Heart right ventricle (tissue), 16 donors: ENCODE measurements around the gene CRYBA4. TPM values are rescaled to one million over a fixed set of nuclear protein-coding genes. Genes with fewer than 3 reads are reported as not detected.

Experiments used
- ATAC-seq, 8 donors: fragments of 200-7000 bp; cut with Tn5 transposase; one replicate each; pipeline ENCODE4 v1.9.1; 2020; ENCODE audit warnings: mild to moderate bottlenecking in 8 of 8, moderate library complexity in 8 of 8, moderate number of reproducible peaks in 1 of 8
- DNase-seq, 2 donors: peaks; one replicate each; pipeline ENCODE4 v3.0.0-alpha.2; 2020
- H3K27ac ChIP-seq, 10 donors: fragments of 200-600 bp; sonication (generic) in 2 of 10; one replicate each; pipeline versions ENCODE4 v1.5.0 to v1.8.0; 2020 to 2022; ENCODE audit warnings: mild to moderate bottlenecking in 3 of 10
- H3K27me3 ChIP-seq, 7 donors: fragments of 200-600 bp; one replicate each; pipeline ENCODE4 v1.8.0; 2021 to 2022; ENCODE audit warnings: mild to moderate bottlenecking in 2 of 7
- H3K36me3 ChIP-seq, 9 donors: fragments of 200-600 bp; sonication (generic) in 1 of 9; one replicate each; pipeline versions ENCODE4 v1.5.0 to v1.8.0; 2020 to 2022; ENCODE audit warnings: mild to moderate bottlenecking in 2 of 9
- H3K4me1 ChIP-seq, 9 donors: fragments of 200-600 bp; sonication (generic) in 1 of 9; one replicate each; pipeline versions ENCODE4 v1.5.0 to v1.8.0; 2020 to 2022; ENCODE audit warnings: mild to moderate bottlenecking in 4 of 9
- H3K4me3 ChIP-seq, 10 donors: fragments of 200-600 bp; sonication (generic) in 2 of 10; one replicate each; pipeline versions ENCODE4 v1.5.0 to v1.8.0; 2020 to 2022; ENCODE audit warnings: mild to moderate bottlenecking in 7 of 10, moderate library complexity in 2 of 10
- H3K9me3 ChIP-seq, 11 donors: fragments of 200-600 bp in 10 of 11; sonication (generic) in 2 of 11; one replicate each; pipeline versions ENCODE4 v1.5.0 to v1.8.0; 2013 to 2022; ENCODE audit warnings: mild to moderate bottlenecking in 2 of 11, control low read depth in 1 of 11, moderate library complexity in 1 of 11
- WGBS, 2 donors: extraction: QIAGEN DNeasy Blood & Tissue Kit; methylation state at CpG; one replicate each; pipeline ENCODE4 v1.1.7; 2013; ENCODE audit warnings: inconsistent platforms in 1 of 2; 5-methylcytosine and 5-hydroxymethylcytosine counted together
- intact Hi-C, 10 donors: fragments of 100-400 bp; cut with DNase I; formaldehyde crosslinking; loops; one replicate each; pipeline versions ENCODE4 v1.11.1 to v1.14.2; 2022
- long read RNA-seq, 3 donors: library from polyadenylated mRNA; unstranded; transcript quantifications; one replicate each; pipeline ENCODE4 v2.0.0, GENCODE V29; 2020 to 2021
- polyA plus RNA-seq, 2 donors: library from polyadenylated mRNA; stranded (reverse); fragments of 200-250 nt; gene quantifications; one replicate each; pipeline ENCODE4 v1.2.3, GENCODE V29; 2013
- total RNA-seq, 10 donors: library from RNA; stranded (reverse); fragmentation: NEBNext Ultra II Directional in 3 of 10; extraction: Animal tissue kit (Norgen Biotek cat#: 25700) in 3 of 10; gene quantifications; one replicate each; pipeline versions ENCODE4 v1.2.1 to v1.2.4, GENCODE V29; 2021 to 2023
- TF ChIP-seq, protein P1 (sequence below), 9 donors: fragments of 200-600 bp; sonication (generic) in 2 of 9; IDR thresholded peaks; one replicate each; pipeline versions ENCODE4 v1.5.0 to v1.8.0; 2021 to 2022; ENCODE audit warnings: antibody characterized with exemption in 9 of 9, mild to moderate bottlenecking in 5 of 9, moderate library complexity in 1 of 9
- donor health status: Arrhythmogenic right ventricular cardiomyopathy.
- donor health status: ischemic (EF 13 %, LVEDD 7.1; RV severe dilation, severe dysfunction).
- donor health status: healthy with polysubstance abuse.
- donor health status: DM: no; HTN: yes; CAD: no.
- donor health status: DM: no; HTN: no; CAD: no.
- donor health status: ischemic (EF 25% LVEDD 6.9; RV normal size, moderate dysfunction).
- donor health status: ischemic (EF 25% LVEDD 5.7; RV mildly dilated, moderate dysfunction).
- donor health status: healthy.
- donor health status: DM: yes; HTN: yes; CAD: no.
- donor health status: Ischemic cardiomyopathy.
- donor health status: ischemic (EF 35%, LVEDD 5.7; RV mildly dilated, moderate dysfunction).
- donor health status: nonischemic (EF 11% LVEDD 7.7; RV severe dilation, severe dysfunction).
- donor health status: DM: yes; HTN: yes; CAD: no.
- donor health status: PGD.
- donor health status: ischemic (EF 29% LVEDD 5.4; RV normal size, mild dysfunction).
- donor health status: nonischemic (EF 23%, LVEDD 6.1; RV moderate dilation, normal function).

The CRYBA4 gene
- total RNA-seq (under 1 TPM in 1 of 10 donors, not detected in 9; 0.42 TPM), polyA plus RNA-seq (not detected)
- long read RNA-seq, donor 1, result 0 reads
- long read RNA-seq, donor 2, result 0 reads
- long read RNA-seq, donor 3, result 0 reads

- no peaks in the 10 kb centered on the region for H3K9me3 ChIP-seq
- ATAC-seq (no peak), DNase-seq (no peak)
- H3K27ac ChIP-seq, result no peak within 1 kb of the TSS
- TF ChIP-seq, protein P1, sequence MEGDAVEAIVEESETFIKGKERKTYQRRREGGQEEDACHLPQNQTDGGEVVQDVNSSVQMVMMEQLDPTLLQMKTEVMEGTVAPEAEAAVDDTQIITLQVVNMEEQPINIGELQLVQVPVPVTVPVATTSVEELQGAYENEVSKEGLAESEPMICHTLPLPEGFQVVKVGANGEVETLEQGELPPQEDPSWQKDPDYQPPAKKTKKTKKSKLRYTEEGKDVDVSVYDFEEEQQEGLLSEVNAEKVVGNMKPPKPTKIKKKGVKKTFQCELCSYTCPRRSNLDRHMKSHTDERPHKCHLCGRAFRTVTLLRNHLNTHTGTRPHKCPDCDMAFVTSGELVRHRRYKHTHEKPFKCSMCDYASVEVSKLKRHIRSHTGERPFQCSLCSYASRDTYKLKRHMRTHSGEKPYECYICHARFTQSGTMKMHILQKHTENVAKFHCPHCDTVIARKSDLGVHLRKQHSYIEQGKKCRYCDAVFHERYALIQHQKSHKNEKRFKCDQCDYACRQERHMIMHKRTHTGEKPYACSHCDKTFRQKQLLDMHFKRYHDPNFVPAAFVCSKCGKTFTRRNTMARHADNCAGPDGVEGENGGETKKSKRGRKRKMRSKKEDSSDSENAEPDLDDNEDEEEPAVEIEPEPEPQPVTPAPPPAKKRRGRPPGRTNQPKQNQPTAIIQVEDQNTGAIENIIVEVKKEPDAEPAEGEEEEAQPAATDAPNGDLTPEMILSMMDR (IDR thresholded peaks at IDR 0.05), result no peak
- intact Hi-C loops, result no loop called here
- H3K4me3 ChIP-seq, result no peak within 1 kb of the TSS
- H3K27me3 ChIP-seq, result peaks cover 0 to 5% (median 0%) of the 10 kb centered on the region in 7 donors
- H3K4me1 ChIP-seq, result peaks cover 0 to 33% (median 10%) of the 10 kb centered on the region in 9 donors
- WGBS, 2 donors, result 71 to 77% methylated on average over 7 of the region's 7 CpGs
- H3K36me3 ChIP-seq, result no peaks in the 10 kb centered on the region
Measured at GRCh38 chr22:26621663-26622062, at the start of gene CRYBA4. Gene CRYBA4, plus strand, starts transcription at chr22:26621963. Its CDS starts 634 bp downstream, at chr22:26622597.

DNA sequence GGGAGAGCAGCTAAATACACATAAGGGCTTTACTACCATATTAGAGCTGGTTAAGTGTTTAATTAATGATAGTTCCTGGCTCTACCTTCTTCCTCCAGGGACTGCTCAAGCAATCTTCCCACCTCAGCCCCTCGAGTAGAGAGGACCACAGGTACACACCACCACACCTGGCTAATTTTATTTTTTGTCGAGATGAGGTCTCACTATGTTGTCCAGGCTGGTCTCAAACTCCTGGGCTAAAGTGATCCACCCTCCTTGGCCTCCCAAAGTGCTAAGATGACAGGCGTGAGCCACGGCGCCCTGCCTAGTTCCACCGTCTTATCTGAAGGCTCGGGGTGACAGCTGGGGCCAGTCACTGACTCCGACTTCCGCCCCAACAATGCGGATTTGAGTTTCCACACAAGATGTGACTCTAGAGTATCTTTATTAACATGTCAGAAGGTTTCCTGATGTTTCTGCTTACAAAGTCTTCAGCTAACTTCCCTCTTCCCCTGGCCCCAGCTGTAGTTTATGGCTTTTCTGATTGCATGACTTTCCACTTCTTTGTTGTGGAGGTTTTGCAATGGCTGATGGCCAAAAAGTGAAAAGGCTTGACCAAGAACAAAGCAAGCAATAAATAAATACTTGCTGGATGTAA, 48.6 kb upstream of the CRYBA4 start:
- peak overlapping the region in 8 of 10 donors; percentile 3 to 82 (median 28) for H3K27ac ChIP-seq
- DNase-seq, result peak; percentile 40 to 47
- TF ChIP-seq, protein P1 (IDR thresholded peaks at IDR 0.05), result no peak
- H3K27me3 ChIP-seq, result no peaks in the 10 kb centered on the region
- peak in 7 of 8 donors; percentile 36 to 74 (median 59) for ATAC-seq
- H3K4me1 ChIP-seq, result peaks cover 3 to 79% (median 39%) of the 10 kb centered on the region in 9 donors
- 48 to 60% methylated on average over 10 of the region's 10 CpGs for WGBS, 2 donors
- H3K4me3 ChIP-seq, result no peak overlapping the region
- no peaks in the 10 kb centered on the region for H3K9me3 ChIP-seq
- peaks cover 0 to 10% (median 0%) of the 10 kb centered on the region in 9 donors for H3K36me3 ChIP-seq
- intact Hi-C loops, result no loop called here

GRCh38 chr22:26574001-26574723, 47.6 kb upstream of the CRYBA4 start:
- no peaks in the 10 kb centered on the region for H3K27me3 ChIP-seq
- WGBS, 2 donors, result 82 to 87% methylated on average over 7 of the region's 7 CpGs
- H3K36me3 ChIP-seq, result peaks cover 0 to 12% (median 0%) of the 10 kb centered on the region in 9 donors
- no peak for ATAC-seq
- TF ChIP-seq, protein P1 (IDR thresholded peaks at IDR 0.05), result no peak
- no peaks in the 10 kb centered on the region for H3K9me3 ChIP-seq
- intact Hi-C loops, result no loop called here
- H3K27ac ChIP-seq, result peak overlapping the region in 4 of 10 donors; percentile 13 to 82 (median 48)
- no peak overlapping the region for H3K4me3 ChIP-seq
- no peak for DNase-seq
- peaks cover 3 to 79% (median 36%) of the 10 kb centered on the region in 9 donors for H3K4me1 ChIP-seq

DNA sequence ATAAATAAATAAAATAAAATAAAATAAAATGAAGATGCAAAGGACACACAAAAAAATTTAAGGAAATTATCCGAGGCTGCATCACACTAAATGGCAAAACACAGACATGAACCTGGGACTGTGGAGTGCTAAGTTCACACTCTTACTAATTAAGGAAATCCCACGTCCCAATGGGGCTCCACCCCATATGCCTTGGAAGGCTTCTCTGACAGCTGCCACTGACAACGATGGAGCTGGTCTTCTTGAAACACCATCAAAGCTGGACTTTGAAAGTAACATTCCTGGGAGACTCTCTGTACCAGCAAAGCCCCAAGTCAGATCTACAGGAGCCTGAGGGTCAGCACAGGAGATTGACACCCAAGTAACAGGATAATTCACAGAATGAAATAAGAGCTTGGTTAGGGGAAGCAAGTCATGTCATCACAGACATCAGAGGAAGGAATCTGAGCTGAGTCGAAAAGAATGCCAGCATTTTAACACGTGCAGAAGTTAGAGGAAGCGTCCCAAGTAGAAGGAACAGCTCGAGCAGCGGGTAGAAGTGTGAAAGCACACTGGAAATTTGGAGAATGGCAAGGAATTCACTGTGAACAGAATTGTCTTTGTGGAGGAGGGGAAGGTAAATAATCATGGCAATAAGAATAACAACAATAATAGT, 45.6 kb upstream of the CRYBA4 start:
- Histone ChIP-seq H3K27me3 (no peaks in the 10 kb centered on the region), H3K9me3 (no peaks in the 10 kb centered on the region), H3K36me3 (peaks cover 0 to 13% (median 0%) of the 10 kb centered on the region in 9 donors), H3K4me3 (no peak overlapping the region), H3K4me1 (peaks cover 3 to 81% (median 33%) of the 10 kb centered on the region in 9 donors), H3K27ac (peak overlapping the region in 2 of 10 donors; percentile 15 to 71)
- DNase-seq (no peak), ATAC-seq (no peak)
- TF ChIP-seq, protein P1 (IDR thresholded peaks at IDR 0.05), result no peak
- WGBS, 2 donors, result 39 to 55% methylated on average over 8 of the region's 8 CpGs
- intact Hi-C loops, result no loop called here
